ENCODE results near the gene CDKN2B-AS1. TPM values are rescaled to one million over a fixed set of nuclear protein-coding genes. Genes with fewer than 3 reads are reported as not detected.

Gene CDKN2B-AS1
- total RNA-seq, 2 donors from 2014 or later: 39.7 to 73.7 TPM

- Histone ChIP-seq H3K4me3 (no peak overlapping the region), H3K27ac (no peak overlapping the region), H3K9me3 (no peaks in the 10 kb centered on the region), H3K9ac (ENCODE audit: low read depth in 2 of 2, low read length in 2 of 2) (no peak overlapping the region), H3K36me3 (no peaks in the 10 kb centered on the region), H3K27me3 (no peaks in the 10 kb centered on the region), H3K4me1 (no peaks in the 10 kb centered on the region)
- no peak for DNase-seq
- no peak for TF ChIP-seq CTCF (IDR thresholded peaks at IDR 0.05)
- intact Hi-C loops (cut with DNase I): no loop called here
These were observed 134.5 kb downstream of the CDKN2B-AS1 start for GRCh38 chr9:22129133-22129532.

GRCh38 chr9:22129633-22130032 lies 135.0 kb downstream of the CDKN2B-AS1 start:
- Histone ChIP-seq H3K4me3 (no peak overlapping the region), H3K27me3 (no peaks in the 10 kb centered on the region), H3K9me3 (no peaks in the 10 kb centered on the region), H3K36me3 (no peaks in the 10 kb centered on the region), H3K4me1 (no peaks in the 10 kb centered on the region), H3K9ac (ENCODE audit: low read depth in 2 of 2, low read length in 2 of 2) (no peak overlapping the region), H3K27ac (no peak overlapping the region)
- DNase-seq: no peak
- no peak for TF ChIP-seq CTCF (IDR thresholded peaks at IDR 0.05)
- intact Hi-C loops (cut with DNase I): loop anchor here (10.0 kb wide), 1 partner anchor 105 kb away; no protein-coding TSS in a partner anchor

- no peak overlapping the region for H3K4me3 ChIP-seq
- DNase-seq: no peak
- no peaks in the 10 kb centered on the region for H3K4me1 ChIP-seq
- TF ChIP-seq CTCF (IDR thresholded peaks at IDR 0.05): no peak
- H3K27me3 ChIP-seq: no peaks in the 10 kb centered on the region
- no peak overlapping the region for H3K9ac ChIP-seq (ENCODE audit: low read depth in 2 of 2, low read length in 2 of 2)
- H3K9me3 ChIP-seq: no peaks in the 10 kb centered on the region
- no peak overlapping the region for H3K27ac ChIP-seq
- H3K36me3 ChIP-seq: no peaks in the 10 kb centered on the region
- intact Hi-C loops (cut with DNase I): loop anchor here (10.0 kb wide), 1 partner anchor 103 kb away; no protein-coding TSS in a partner anchor
These were observed 137.2 kb downstream of the CDKN2B-AS1 start for GRCh38 chr9:22131817-22132216.

- H3K36me3 ChIP-seq: no peaks in the 10 kb centered on the region
- H3K27ac ChIP-seq: no peak overlapping the region
- no peaks in the 10 kb centered on the region for H3K9me3 ChIP-seq
- intact Hi-C loops (cut with DNase I): loop anchor here (10.0 kb wide), 1 partner anchor 100 kb away; no protein-coding TSS in a partner anchor
- H3K27me3 ChIP-seq: no peaks in the 10 kb centered on the region
- no peak for TF ChIP-seq CTCF (IDR thresholded peaks at IDR 0.05)
- H3K9ac ChIP-seq (ENCODE audit: low read depth in 2 of 2, low read length in 2 of 2): no peak overlapping the region
- DNase-seq: no peak
- no peaks in the 10 kb centered on the region for H3K4me1 ChIP-seq
- H3K4me3 ChIP-seq: no peak overlapping the region
These were observed 139.8 kb downstream of the CDKN2B-AS1 start for GRCh38 chr9:22134390-22134789.

GRCh38 chr9:22136461-22137096 lies 142.0 kb downstream of the CDKN2B-AS1 start:
- Histone ChIP-seq H3K27ac (no peak overlapping the region), H3K9ac (ENCODE audit: low read depth in 2 of 2, low read length in 2 of 2) (no peak overlapping the region), H3K36me3 (no peaks in the 10 kb centered on the region), H3K4me3 (no peak overlapping the region), H3K4me1 (no peaks in the 10 kb centered on the region), H3K27me3 (no peaks in the 10 kb centered on the region), H3K9me3 (no peaks in the 10 kb centered on the region)
- TF ChIP-seq CTCF (IDR thresholded peaks at IDR 0.05): no peak
- intact Hi-C loops (cut with DNase I): loop anchor here (10.0 kb wide), 1 partner anchor 98 kb away; no protein-coding TSS in a partner anchor
- DNase-seq: no peak

Measured in colonic mucosa (tissue), 4 donors.